Brain microvascular endothelial cell (primary cell): ENCODE measurements around the gene ROR1.
A peak's percentile ranks its signal among the peaks of the same experiment; 100 is the strongest.

ENCODE experiments used
- DNase-seq: peaks from one replicate; pipeline ENCODE4 v3.0.0-alpha.2; 2020
- H3K27ac ChIP-seq: fragments of 250-450 bp; sonication (Bioruptor Pico); 2 replicates; pipeline ENCODE4 v1.5.1; 2020; ENCODE audit warnings: mild to moderate bottlenecking, moderate library complexity
- H3K27me3 ChIP-seq: fragments of 250-450 bp; sonication (Bioruptor Pico); replicated peaks from 2 replicates; pipeline ENCODE4 v1.5.1; 2020; ENCODE audit warnings: mild to moderate bottlenecking
- H3K36me3 ChIP-seq: fragments of 250-450 bp; sonication (Bioruptor Pico); replicated peaks from 2 replicates; pipeline ENCODE4 v1.5.1; 2020; ENCODE audit warnings: mild to moderate bottlenecking
- H3K4me3 ChIP-seq: 2 replicates; pipeline ENCODE4 v1.5.1; 2011; ENCODE audit warnings: low read depth, mild to moderate bottlenecking, control low read depth, low read length, moderate library complexity
- in situ Hi-C: cut with HindIII; loops from 2 replicates; pipeline ENCODE4 v1.10.0; 2017; ENCODE audit warnings: low sequenced_read_pairs, low pct_ligation_motif_present
- TF ChIP-seq, protein P1 (sequence below): IDR thresholded peaks from 2 replicates; pipeline ENCODE4 v1.5.1; 2011; ENCODE audit warnings: low read depth, mild to moderate bottlenecking, moderate library complexity, low read length, control low read depth, inconsistent platforms; ENCODE audit errors: missing control alignments

The ROR1 gene

DNA sequence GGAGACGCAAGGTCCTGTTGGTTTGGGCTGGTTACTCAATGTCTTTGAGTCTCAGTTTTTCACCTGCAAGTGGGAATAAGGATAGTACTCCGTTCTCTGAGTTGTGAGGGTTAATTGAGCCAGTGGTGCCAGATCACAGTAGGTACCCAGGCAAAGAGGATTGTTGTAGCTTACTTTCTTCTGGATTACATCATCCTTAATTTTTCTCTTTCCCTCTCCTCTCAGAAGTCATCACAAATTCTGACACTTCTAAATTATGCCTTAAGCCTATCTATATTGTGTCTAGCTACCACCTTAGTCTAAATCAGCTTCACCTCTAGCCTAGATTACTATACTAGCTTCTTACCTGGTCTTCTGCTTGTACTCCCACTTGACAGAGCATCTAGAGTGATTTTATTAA is 149.5 kb downstream of the ROR1 start:
- TF ChIP-seq, protein P1, sequence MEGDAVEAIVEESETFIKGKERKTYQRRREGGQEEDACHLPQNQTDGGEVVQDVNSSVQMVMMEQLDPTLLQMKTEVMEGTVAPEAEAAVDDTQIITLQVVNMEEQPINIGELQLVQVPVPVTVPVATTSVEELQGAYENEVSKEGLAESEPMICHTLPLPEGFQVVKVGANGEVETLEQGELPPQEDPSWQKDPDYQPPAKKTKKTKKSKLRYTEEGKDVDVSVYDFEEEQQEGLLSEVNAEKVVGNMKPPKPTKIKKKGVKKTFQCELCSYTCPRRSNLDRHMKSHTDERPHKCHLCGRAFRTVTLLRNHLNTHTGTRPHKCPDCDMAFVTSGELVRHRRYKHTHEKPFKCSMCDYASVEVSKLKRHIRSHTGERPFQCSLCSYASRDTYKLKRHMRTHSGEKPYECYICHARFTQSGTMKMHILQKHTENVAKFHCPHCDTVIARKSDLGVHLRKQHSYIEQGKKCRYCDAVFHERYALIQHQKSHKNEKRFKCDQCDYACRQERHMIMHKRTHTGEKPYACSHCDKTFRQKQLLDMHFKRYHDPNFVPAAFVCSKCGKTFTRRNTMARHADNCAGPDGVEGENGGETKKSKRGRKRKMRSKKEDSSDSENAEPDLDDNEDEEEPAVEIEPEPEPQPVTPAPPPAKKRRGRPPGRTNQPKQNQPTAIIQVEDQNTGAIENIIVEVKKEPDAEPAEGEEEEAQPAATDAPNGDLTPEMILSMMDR = no peak
- H3K27me3 ChIP-seq = no peaks in the 10 kb centered on the region
- DNase-seq = no peak
- no peak overlapping the region for H3K4me3 ChIP-seq
- in situ Hi-C loops = loop anchor here (25.0 kb wide), 1 partner anchor 314 kb away; no protein-coding TSS in a partner anchor
- H3K27ac ChIP-seq = no peak overlapping the region
- no peaks in the 10 kb centered on the region for H3K36me3 ChIP-seq

DNA sequence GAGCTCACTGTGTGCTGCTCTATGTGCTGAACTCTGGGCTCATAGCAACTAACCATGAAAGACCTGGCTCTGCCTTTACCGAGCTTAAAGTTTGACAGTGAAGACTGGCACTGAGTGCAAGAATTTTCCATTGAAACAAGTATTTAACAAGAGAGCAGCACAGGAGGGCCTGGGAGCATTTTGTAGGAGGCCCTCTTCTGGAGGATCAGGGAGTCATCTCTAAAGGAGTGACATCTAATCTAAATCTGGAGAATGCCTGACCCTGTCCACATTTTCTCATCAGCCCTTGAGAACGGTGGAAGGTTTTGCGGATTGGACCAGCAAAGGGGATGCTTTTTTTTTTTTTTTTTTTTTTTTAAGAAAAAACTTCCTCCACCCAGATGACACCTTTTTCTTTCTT is 150.8 kb downstream of the ROR1 start:
- Histone ChIP-seq H3K4me3 (no peak overlapping the region), H3K27ac (no peak overlapping the region), H3K27me3 (no peaks in the 10 kb centered on the region), H3K36me3 (no peaks in the 10 kb centered on the region)
- in situ Hi-C loops = loop anchor here (25.0 kb wide), 1 partner anchor 313 kb away; no protein-coding TSS in a partner anchor
- DNase-seq = no peak
- TF ChIP-seq, protein P1 = peak; percentile 23

DNA sequence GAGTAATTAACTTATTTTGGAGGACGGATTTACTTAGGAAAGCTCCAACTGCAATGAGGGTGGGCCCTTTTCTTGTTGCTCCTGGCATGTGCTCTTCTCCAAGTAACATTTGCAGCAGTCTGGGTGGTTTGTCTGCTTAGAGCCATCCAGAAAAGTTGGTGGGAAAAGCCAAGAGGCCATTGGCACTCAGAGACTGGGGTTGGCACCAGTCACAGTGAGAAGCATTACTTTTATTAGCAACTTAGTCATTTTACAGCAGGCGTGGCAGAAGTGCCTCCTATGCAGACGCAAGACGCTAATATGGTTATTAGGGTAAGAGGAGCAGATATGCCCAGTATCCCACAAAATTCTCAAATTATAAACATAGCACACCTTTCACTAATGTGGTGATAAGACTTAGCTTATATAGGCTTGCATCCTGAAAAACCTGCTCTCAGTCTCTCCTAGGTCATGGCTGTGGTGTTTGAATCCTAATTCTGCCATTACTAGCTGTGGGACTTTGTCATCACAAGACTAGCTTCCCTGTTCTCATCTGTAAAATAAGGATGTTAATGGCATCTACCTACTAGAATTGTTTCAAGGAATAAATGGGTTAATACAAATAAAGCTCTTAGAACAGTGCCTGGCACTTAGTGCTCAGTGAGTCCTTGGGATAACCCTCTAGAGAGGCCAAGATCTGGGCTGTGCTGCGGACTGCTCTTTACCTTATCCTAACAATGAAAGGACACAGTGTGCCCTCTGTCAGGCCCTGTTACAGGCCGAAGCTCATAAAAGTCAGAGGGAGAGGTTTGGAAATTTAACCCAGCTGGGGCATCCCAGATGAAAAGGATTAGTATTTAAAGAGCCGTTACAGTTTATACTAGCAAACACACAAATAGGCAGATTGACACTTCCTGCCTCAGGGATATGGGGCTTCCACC is 154.6 kb downstream of the ROR1 start:
- no peak for DNase-seq
- TF ChIP-seq, protein P1 = no peak
- in situ Hi-C loops = no loop called here

GRCh38 chr1:63929106-63929478 is 155.3 kb downstream of the ROR1 start:
- Histone ChIP-seq H3K27me3 (no peaks in the 10 kb centered on the region), H3K36me3 (no peaks in the 10 kb centered on the region), H3K4me3 (no peak overlapping the region), H3K27ac (no peak overlapping the region)
- in situ Hi-C loops = no loop called here
- no peak for DNase-seq
- TF ChIP-seq, protein P1 = no peak

More for the DNA sequence above, 154.6 kb downstream of the ROR1 start:
- no peak overlapping the region for H3K4me3 ChIP-seq
- H3K27me3 ChIP-seq = no peaks in the 10 kb centered on the region
- no peaks in the 10 kb centered on the region for H3K36me3 ChIP-seq
- H3K27ac ChIP-seq = no peak overlapping the region

DNA sequence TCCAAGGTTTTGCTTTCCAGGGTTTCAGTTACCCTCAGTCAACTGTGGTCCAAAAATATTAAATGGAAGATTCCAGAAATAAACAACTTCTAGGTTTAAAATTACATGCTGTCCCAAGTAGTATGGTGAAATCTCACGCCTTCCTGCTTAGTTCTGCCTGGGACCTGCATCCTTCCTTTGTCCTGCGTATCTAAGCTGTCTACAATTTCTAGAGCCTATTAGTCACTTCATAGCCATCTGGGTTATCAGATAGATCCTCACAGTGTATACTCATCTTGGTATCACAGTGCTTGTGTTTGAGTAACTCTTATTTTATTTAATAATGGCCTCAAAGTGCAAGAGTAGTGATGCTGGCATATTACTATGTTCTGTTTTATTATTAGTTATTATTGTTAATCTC is 157.7 kb downstream of the ROR1 start:
- Histone ChIP-seq H3K27ac (peak overlapping the region; percentile 53), H3K27me3 (no peaks in the 10 kb centered on the region), H3K36me3 (no peaks in the 10 kb centered on the region), H3K4me3 (no peak overlapping the region)
- TF ChIP-seq, protein P1 = no peak
- peak; percentile 75 for DNase-seq
- in situ Hi-C loops = no loop called here
